Heart left ventricle (tissue), 13 donors: ENCODE data around the gene IRAK2.

Source experiments
- POLR2A ChIP-seq, 2 donors: fragments of 450-650 bp; IDR thresholded peaks; one replicate each; pipeline ENCODE4 v1.6.1; 2017; ENCODE audit warnings: antibody characterized with exemption in 2 of 2, mild to moderate bottlenecking in 2 of 2, moderate library complexity in 2 of 2
- TF ChIP-seq, protein P1 (sequence below), 12 donors: fragments of 200-600 bp; sonication (generic) in 4 of 12; IDR thresholded peaks; one replicate each; pipeline versions ENCODE4 v1.5.0 to v1.8.0; 2018 to 2022; ENCODE audit warnings: antibody characterized with exemption in 12 of 12, mild to moderate bottlenecking in 5 of 12
- donor health status: ischemic (EF 13 %, LVEDD 7.1; RV severe dilation, severe dysfunction).
- donor health status: DM: no; HTN: yes; CAD: no.
- donor health status: DM: no; HTN: no; CAD: no.
- donor health status: ischemic (EF 25% LVEDD 6.9; RV normal size, moderate dysfunction).
- donor health status: ischemic (EF 25% LVEDD 5.7; RV mildly dilated, moderate dysfunction).
- donor health status: ischemic (EF 35%, LVEDD 5.7; RV mildly dilated, moderate dysfunction).
- donor health status: nonischemic (EF 11% LVEDD 7.7; RV severe dilation, severe dysfunction).
- donor health status: DM: yes; HTN: yes; CAD: no.
- donor health status: PGD.
- donor health status: ischemic (EF 29% LVEDD 5.4; RV normal size, mild dysfunction).
- donor health status: nonischemic (EF 23%, LVEDD 6.1; RV moderate dilation, normal function).

GRCh38 chr3:10223676-10224639 is 59.2 kb downstream of the IRAK2 start:
- TF ChIP-seq, protein P1, sequence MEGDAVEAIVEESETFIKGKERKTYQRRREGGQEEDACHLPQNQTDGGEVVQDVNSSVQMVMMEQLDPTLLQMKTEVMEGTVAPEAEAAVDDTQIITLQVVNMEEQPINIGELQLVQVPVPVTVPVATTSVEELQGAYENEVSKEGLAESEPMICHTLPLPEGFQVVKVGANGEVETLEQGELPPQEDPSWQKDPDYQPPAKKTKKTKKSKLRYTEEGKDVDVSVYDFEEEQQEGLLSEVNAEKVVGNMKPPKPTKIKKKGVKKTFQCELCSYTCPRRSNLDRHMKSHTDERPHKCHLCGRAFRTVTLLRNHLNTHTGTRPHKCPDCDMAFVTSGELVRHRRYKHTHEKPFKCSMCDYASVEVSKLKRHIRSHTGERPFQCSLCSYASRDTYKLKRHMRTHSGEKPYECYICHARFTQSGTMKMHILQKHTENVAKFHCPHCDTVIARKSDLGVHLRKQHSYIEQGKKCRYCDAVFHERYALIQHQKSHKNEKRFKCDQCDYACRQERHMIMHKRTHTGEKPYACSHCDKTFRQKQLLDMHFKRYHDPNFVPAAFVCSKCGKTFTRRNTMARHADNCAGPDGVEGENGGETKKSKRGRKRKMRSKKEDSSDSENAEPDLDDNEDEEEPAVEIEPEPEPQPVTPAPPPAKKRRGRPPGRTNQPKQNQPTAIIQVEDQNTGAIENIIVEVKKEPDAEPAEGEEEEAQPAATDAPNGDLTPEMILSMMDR (IDR thresholded peaks at IDR 0.05), result no peak
- TF ChIP-seq POLR2A (IDR thresholded peaks at IDR 0.05), result no peak
